Body of pancreas (tissue), 4 donors: ENCODE measurements around the gene GPN1.

Experiments
- POLR2A ChIP-seq, 3 donors: fragments of 450-650 bp; IDR thresholded peaks; one replicate each; pipeline ENCODE4 v1.6.1; 2016; ENCODE audit warnings: antibody characterized with exemption in 3 of 3, mild to moderate bottlenecking in 2 of 3
- TF ChIP-seq, protein P1 (sequence below), 7 experiments: fragments of 450-650 bp in 4 of 7; fragments of 200-600 bp in 3 of 7; sonication (generic) in 3 of 7; IDR thresholded peaks; one replicate each; pipeline ENCODE4 v1.5.1; 2016 to 2019; ENCODE audit warnings: antibody characterized with exemption in 7 of 7

DNA sequence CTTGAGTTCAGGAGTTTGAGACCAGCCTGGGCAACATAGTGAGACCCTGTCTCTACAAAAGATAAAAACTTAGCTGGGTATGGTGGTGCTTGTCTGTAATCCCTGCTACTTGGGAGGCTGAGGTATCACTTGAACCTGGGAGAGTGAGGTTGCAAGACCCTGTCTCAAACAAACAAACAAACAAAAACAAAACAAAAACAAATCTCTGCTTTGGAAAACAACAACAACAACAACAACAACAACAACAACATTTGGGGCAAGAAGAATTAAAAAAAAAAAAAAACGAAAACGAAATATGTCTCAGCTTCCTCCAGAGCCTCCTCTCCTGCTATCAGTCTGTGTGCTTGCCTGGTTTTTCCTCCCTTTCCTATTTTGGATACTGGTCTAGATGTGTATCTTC, 51.7 kb downstream of the GPN1 start:
- no peak for TF ChIP-seq POLR2A (IDR thresholded peaks at IDR 0.05)
- TF ChIP-seq, protein P1, sequence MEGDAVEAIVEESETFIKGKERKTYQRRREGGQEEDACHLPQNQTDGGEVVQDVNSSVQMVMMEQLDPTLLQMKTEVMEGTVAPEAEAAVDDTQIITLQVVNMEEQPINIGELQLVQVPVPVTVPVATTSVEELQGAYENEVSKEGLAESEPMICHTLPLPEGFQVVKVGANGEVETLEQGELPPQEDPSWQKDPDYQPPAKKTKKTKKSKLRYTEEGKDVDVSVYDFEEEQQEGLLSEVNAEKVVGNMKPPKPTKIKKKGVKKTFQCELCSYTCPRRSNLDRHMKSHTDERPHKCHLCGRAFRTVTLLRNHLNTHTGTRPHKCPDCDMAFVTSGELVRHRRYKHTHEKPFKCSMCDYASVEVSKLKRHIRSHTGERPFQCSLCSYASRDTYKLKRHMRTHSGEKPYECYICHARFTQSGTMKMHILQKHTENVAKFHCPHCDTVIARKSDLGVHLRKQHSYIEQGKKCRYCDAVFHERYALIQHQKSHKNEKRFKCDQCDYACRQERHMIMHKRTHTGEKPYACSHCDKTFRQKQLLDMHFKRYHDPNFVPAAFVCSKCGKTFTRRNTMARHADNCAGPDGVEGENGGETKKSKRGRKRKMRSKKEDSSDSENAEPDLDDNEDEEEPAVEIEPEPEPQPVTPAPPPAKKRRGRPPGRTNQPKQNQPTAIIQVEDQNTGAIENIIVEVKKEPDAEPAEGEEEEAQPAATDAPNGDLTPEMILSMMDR (IDR thresholded peaks at IDR 0.05) = no peak
